ENCODE measurements around the gene SPANXD. TPM values are rescaled to one million over a fixed set of nuclear protein-coding genes. Genes with fewer than 3 reads are reported as not detected.

SPANXD gene
- total RNA-seq, 1 donor from 2014 or later: not detected

GRCh38 chrX:141714680-141715079, 16.1 kb upstream of the SPANXD start:
- no peaks in the 10 kb centered on the region for H3K36me3 Mint-ChIP-seq (ENCODE audit: low read depth, unreplicated experiment)
- H3K4me1 Mint-ChIP-seq (ENCODE audit: unreplicated experiment): no peaks in the 10 kb centered on the region

GRCh38 chrX:141701072-141701471, 2.5 kb upstream of the SPANXD start:
- Mint-ChIP-seq H3K4me3 (ENCODE audit: unreplicated experiment) (no peak overlapping the region), H3K27ac (ENCODE audit: unreplicated experiment) (no peak overlapping the region), H3K4me1 (ENCODE audit: unreplicated experiment) (no peaks in the 10 kb centered on the region), H3K27me3 (ENCODE audit: unreplicated experiment) (no peaks in the 10 kb centered on the region), H3K9me3 (ENCODE audit: unreplicated experiment) (no peaks in the 10 kb centered on the region), H3K36me3 (ENCODE audit: low read depth, unreplicated experiment) (no peaks in the 10 kb centered on the region)
- no peak for DNase-seq (ENCODE audit: low spot score)
- no peak for TF ChIP-seq CTCF (IDR thresholded peaks at IDR 0.05; ENCODE audit: unreplicated experiment)

More at GRCh38 chrX:141714680-141715079, 16.1 kb upstream of the SPANXD start:
- DNase-seq (ENCODE audit: low spot score): no peak
- H3K4me3 Mint-ChIP-seq (ENCODE audit: unreplicated experiment): no peak overlapping the region
- no peaks in the 10 kb centered on the region for H3K27me3 Mint-ChIP-seq (ENCODE audit: unreplicated experiment)
- H3K27ac Mint-ChIP-seq (ENCODE audit: unreplicated experiment): no peak overlapping the region
- H3K9me3 Mint-ChIP-seq (ENCODE audit: unreplicated experiment): no peaks in the 10 kb centered on the region
- TF ChIP-seq CTCF (IDR thresholded peaks at IDR 0.05; ENCODE audit: unreplicated experiment): no peak

- H3K27me3 Mint-ChIP-seq (ENCODE audit: unreplicated experiment): no peaks in the 10 kb centered on the region
- no peak for DNase-seq (ENCODE audit: low spot score)
- no peaks in the 10 kb centered on the region for H3K4me1 Mint-ChIP-seq (ENCODE audit: unreplicated experiment)
- no peak for TF ChIP-seq CTCF (IDR thresholded peaks at IDR 0.05; ENCODE audit: unreplicated experiment)
- no peak overlapping the region for H3K4me3 Mint-ChIP-seq (ENCODE audit: unreplicated experiment)
- H3K27ac Mint-ChIP-seq (ENCODE audit: unreplicated experiment): no peak overlapping the region
- no peaks in the 10 kb centered on the region for H3K36me3 Mint-ChIP-seq (ENCODE audit: low read depth, unreplicated experiment)
- H3K9me3 Mint-ChIP-seq (ENCODE audit: unreplicated experiment): no peaks in the 10 kb centered on the region
These were observed 24.6 kb downstream of the SPANXD start for GRCh38 chrX:141673946-141674345.

- no peak overlapping the region for H3K4me3 Mint-ChIP-seq (ENCODE audit: unreplicated experiment)
- no peak for TF ChIP-seq CTCF (IDR thresholded peaks at IDR 0.05; ENCODE audit: unreplicated experiment)
- no peak for DNase-seq (ENCODE audit: low spot score)
- H3K36me3 Mint-ChIP-seq (ENCODE audit: low read depth, unreplicated experiment): no peaks in the 10 kb centered on the region
- no peaks in the 10 kb centered on the region for H3K4me1 Mint-ChIP-seq (ENCODE audit: unreplicated experiment)
- H3K27ac Mint-ChIP-seq (ENCODE audit: unreplicated experiment): no peak overlapping the region
- no peaks in the 10 kb centered on the region for H3K9me3 Mint-ChIP-seq (ENCODE audit: unreplicated experiment)
- no peaks in the 10 kb centered on the region for H3K27me3 Mint-ChIP-seq (ENCODE audit: unreplicated experiment)
These were observed 28.9 kb downstream of the SPANXD start for GRCh38 chrX:141669689-141670088.

- H3K4me3 Mint-ChIP-seq (ENCODE audit: unreplicated experiment): no peak overlapping the region
- no peak for TF ChIP-seq CTCF (IDR thresholded peaks at IDR 0.05; ENCODE audit: unreplicated experiment)
- no peaks in the 10 kb centered on the region for H3K36me3 Mint-ChIP-seq (ENCODE audit: low read depth, unreplicated experiment)
- no peak overlapping the region for H3K27ac Mint-ChIP-seq (ENCODE audit: unreplicated experiment)
- no peaks in the 10 kb centered on the region for H3K4me1 Mint-ChIP-seq (ENCODE audit: unreplicated experiment)
- H3K9me3 Mint-ChIP-seq (ENCODE audit: unreplicated experiment): no peaks in the 10 kb centered on the region
- no peak for DNase-seq (ENCODE audit: low spot score)
- no peaks in the 10 kb centered on the region for H3K27me3 Mint-ChIP-seq (ENCODE audit: unreplicated experiment)
These were observed 30.2 kb downstream of the SPANXD start for GRCh38 chrX:141668371-141668770.
